Measurements from ENCODE around the gene CETP.

Gene CETP

GRCh38 chr16:57032346-57032745, 70.6 kb downstream of the CETP start:
- FAIRE-seq: no peak
- no peak for DNase-seq (ENCODE audit: insufficient read length)
- no peak for TF ChIP-seq POLR2AphosphoS5 (IDR thresholded peaks at IDR 0.05; ENCODE audit: low read depth, low read length)
- TF ChIP-seq TAF1 (IDR thresholded peaks at IDR 0.05; ENCODE audit: borderline replicate concordance, low read depth, low read length): no peak
- TF ChIP-seq POLR2A (IDR thresholded peaks at IDR 0.05; ENCODE audit: low read depth, low read length): no peak

DNA sequence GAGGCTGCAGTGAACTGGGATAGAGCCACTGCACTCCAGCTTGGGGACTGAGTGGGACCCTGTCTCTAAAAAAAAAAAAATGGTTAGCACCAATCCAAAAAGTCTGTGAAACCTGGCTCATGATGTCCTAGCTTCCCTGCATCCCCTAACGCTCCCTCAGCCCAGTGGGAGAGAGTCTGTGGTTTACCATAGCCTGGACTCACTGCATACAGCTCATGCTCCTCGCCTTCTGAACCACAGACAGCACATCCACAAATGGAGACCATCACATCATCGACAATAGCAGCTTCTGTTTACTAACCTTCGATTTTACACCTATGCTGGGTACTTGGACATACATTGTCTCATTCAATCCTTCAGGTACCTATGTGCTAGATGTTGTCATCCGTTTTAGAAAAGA, 71.2 kb downstream of the CETP start:
- DNase-seq (ENCODE audit: insufficient read length) (no peak), FAIRE-seq (peak; percentile 24)
- TF ChIP-seq POLR2AphosphoS5 (IDR thresholded peaks at IDR 0.05; ENCODE audit: low read depth, low read length) (no peak), POLR2A (IDR thresholded peaks at IDR 0.05; ENCODE audit: low read depth, low read length) (no peak), TAF1 (IDR thresholded peaks at IDR 0.05; ENCODE audit: borderline replicate concordance, low read depth, low read length) (no peak)

Measured in GM12892 (cell line).